Mucosa of descending colon (tissue), 3 donors: ENCODE data around the gene COL4A2. TPM values are rescaled to one million over a fixed set of nuclear protein-coding genes. Genes with fewer than 3 reads are reported as not detected.

Experiments used
- ATAC-seq: fragments of 200-7000 bp; cut with Tn5 transposase; one replicate; pipeline ENCODE4 v1.9.1; 2020; ENCODE audit warnings: mild to moderate bottlenecking, moderate library complexity
- DNase-seq, 3 donors: peaks; one replicate each; pipeline ENCODE4 v3.0.0-alpha.2; 2020
- H3K36me3 ChIP-seq: fragments of 200-600 bp; one replicate; pipeline ENCODE4 v1.8.0; 2021; ENCODE audit warnings: low read depth, mild to moderate bottlenecking
- H3K4me1 ChIP-seq: fragments of 200-600 bp; one replicate; pipeline ENCODE4 v1.8.0; 2021; ENCODE audit warnings: low read depth, mild to moderate bottlenecking
- H3K4me3 ChIP-seq: fragments of 200-600 bp; one replicate; pipeline ENCODE4 v1.8.0; 2021; ENCODE audit warnings: mild to moderate bottlenecking
- H3K9me3 ChIP-seq: fragments of 200-600 bp; one replicate; pipeline ENCODE4 v1.8.0; 2021; ENCODE audit warnings: mild to moderate bottlenecking
- intact Hi-C, 2 donors: fragments of 100-400 bp; cut with DNase I in 1 of 2; cut with micrococcal nuclease in 1 of 2; formaldehyde crosslinking; loops; one replicate each; pipeline versions ENCODE4 v1.11.0 to v1.11.1; 2022; cut with DNase I, micrococcal nuclease
- total RNA-seq, 3 donors: library from RNA; stranded (reverse); fragmentation: NEBNext Ultra II Directional in 2 of 3; extraction: Animal tissue kit (Norgen Biotek cat#: 25700) in 2 of 3; gene quantifications; one replicate each; pipeline versions ENCODE4 v1.2.1 to v1.2.4, GENCODE V29; 2021 to 2023
- TF ChIP-seq, protein P1 (sequence below): fragments of 200-600 bp; IDR thresholded peaks from one replicate; pipeline ENCODE4 v1.8.0; 2022; ENCODE audit warnings: antibody characterized with exemption, mild to moderate bottlenecking
- donor health status: DM: no; HTN: no; CAD: no; lungs with moderate emphysema.
- donor health status: DM: no; HTN: no; CAD: no.
- donor health status: DM: no; HTN: yes; CAD: no.

The COL4A2 gene
- total RNA-seq, 3 donors from 2014 or later = 33.5 to 389 (median 74.2) TPM

- ATAC-seq = no peak
- no peak overlapping the region for H3K4me3 ChIP-seq
- H3K36me3 ChIP-seq = no peaks in the 10 kb centered on the region
- H3K4me1 ChIP-seq = peaks cover 24% of the 10 kb centered on the region
- TF ChIP-seq, protein P1, sequence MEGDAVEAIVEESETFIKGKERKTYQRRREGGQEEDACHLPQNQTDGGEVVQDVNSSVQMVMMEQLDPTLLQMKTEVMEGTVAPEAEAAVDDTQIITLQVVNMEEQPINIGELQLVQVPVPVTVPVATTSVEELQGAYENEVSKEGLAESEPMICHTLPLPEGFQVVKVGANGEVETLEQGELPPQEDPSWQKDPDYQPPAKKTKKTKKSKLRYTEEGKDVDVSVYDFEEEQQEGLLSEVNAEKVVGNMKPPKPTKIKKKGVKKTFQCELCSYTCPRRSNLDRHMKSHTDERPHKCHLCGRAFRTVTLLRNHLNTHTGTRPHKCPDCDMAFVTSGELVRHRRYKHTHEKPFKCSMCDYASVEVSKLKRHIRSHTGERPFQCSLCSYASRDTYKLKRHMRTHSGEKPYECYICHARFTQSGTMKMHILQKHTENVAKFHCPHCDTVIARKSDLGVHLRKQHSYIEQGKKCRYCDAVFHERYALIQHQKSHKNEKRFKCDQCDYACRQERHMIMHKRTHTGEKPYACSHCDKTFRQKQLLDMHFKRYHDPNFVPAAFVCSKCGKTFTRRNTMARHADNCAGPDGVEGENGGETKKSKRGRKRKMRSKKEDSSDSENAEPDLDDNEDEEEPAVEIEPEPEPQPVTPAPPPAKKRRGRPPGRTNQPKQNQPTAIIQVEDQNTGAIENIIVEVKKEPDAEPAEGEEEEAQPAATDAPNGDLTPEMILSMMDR = no peak
- intact Hi-C loops = no loop called here
- DNase-seq = no peak
- no peaks in the 10 kb centered on the region for H3K9me3 ChIP-seq
Measured at GRCh38 chr13:110553417-110553816, 246.3 kb downstream of the COL4A2 start.

GRCh38 chr13:110554227-110554836, 247.2 kb downstream of the COL4A2 start:
- intact Hi-C loops = no loop called here
- no peak for DNase-seq
- Histone ChIP-seq H3K9me3 (no peaks in the 10 kb centered on the region), H3K4me3 (no peak overlapping the region), H3K4me1 (peaks cover 28% of the 10 kb centered on the region), H3K36me3 (no peaks in the 10 kb centered on the region)
- TF ChIP-seq, protein P1 = no peak
- ATAC-seq = no peak

DNA sequence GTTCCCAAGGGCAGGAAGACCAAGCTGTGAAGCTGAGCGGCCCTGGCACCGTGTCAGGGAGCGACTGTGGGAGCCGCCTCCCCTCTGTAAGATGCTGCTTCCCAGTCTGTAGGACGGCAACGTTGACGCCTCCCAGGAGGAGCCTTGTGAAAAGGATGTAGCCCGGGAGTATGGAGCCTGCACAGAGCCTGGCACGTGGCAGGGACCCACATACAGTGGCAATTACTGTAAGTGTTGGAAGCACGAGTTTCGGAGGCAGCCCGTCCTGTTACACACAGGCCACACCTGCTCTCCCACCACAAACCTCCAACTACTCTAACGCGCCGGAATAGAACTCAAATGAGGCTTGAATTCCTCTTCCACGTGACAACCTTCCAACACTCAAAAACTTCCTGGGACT, 247.9 kb downstream of the COL4A2 start:
- Histone ChIP-seq H3K4me3 (no peak overlapping the region), H3K36me3 (no peaks in the 10 kb centered on the region), H3K4me1 (peaks cover 29% of the 10 kb centered on the region), H3K9me3 (no peaks in the 10 kb centered on the region)
- intact Hi-C loops = no loop called here
- TF ChIP-seq, protein P1 = no peak
- DNase-seq = no peak
- ATAC-seq = no peak

GRCh38 chr13:110555601-110556223, 248.6 kb downstream of the COL4A2 start:
- peak in 1 of 3 donors; percentile 56 for DNase-seq
- H3K4me3 ChIP-seq = no peak overlapping the region
- H3K9me3 ChIP-seq = no peaks in the 10 kb centered on the region
- peaks cover 29% of the 10 kb centered on the region for H3K4me1 ChIP-seq
- H3K36me3 ChIP-seq = no peaks in the 10 kb centered on the region
- peak; percentile 81 for ATAC-seq
- intact Hi-C loops = no loop called here
- TF ChIP-seq, protein P1 = no peak

DNA sequence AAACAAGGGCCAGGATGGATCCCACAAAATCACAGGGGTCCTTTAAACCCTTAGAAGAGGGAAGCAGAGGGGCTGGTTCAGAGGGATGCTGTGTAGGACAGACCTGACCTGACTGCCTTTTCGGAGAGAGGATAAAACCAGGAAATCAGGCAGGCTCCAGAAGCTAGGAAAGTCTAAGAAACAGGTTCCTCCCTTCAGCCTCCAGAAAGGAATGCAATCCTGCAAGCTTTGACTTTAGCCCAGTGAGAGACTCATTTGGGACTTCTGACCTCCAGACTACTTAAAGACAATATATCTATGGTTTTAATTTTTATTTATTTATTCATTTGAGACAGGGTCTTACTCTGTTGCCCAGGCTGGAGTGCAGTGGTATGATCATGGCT, 249.1 kb downstream of the COL4A2 start:
- ATAC-seq (peak; percentile 24), DNase-seq (no peak)
- Histone ChIP-seq H3K36me3 (no peaks in the 10 kb centered on the region), H3K4me3 (no peak overlapping the region), H3K9me3 (no peaks in the 10 kb centered on the region), H3K4me1 (peaks cover 29% of the 10 kb centered on the region)
- intact Hi-C loops = no loop called here
- TF ChIP-seq, protein P1 = no peak
